ENCODE measurements around the gene FGF21.

FGF21 gene

GRCh38 chr19:48795055-48795684 lies 39.8 kb downstream of the FGF21 start (continued):
- TF ChIP-seq ZNF777 (tag by site-specific recombination; IDR thresholded peaks at IDR 0.05; ENCODE audit: borderline replicate concordance) (no peak), ZNF174 (tag by site-specific recombination; IDR thresholded peaks at IDR 0.05) (no peak), ZNF654 (tag by site-specific recombination; IDR thresholded peaks at IDR 0.05; ENCODE audit: low read depth) (peak; percentile 76), ZNF600 (tag by site-specific recombination; IDR thresholded peaks at IDR 0.05) (peak; percentile 94), GLIS1 (tag by site-specific recombination; IDR thresholded peaks at IDR 0.05) (peak; percentile 34; the same call in 1 of the 2 replicates), ZNF362 (tag by site-specific recombination; IDR thresholded peaks at IDR 0.05) (no peak), ZNF366 (tag by site-specific recombination; conservative IDR thresholded peaks at IDR 0.05) (no peak), ZNF121 (tag by site-specific recombination; IDR thresholded peaks at IDR 0.05) (no peak), ZNF341 (tag by site-specific recombination; IDR thresholded peaks at IDR 0.05; ENCODE audit: low read depth) (no peak), SCRT2 (tag by site-specific recombination; IDR thresholded peaks at IDR 0.05) (no peak), IKZF3 (tag by site-specific recombination; IDR thresholded peaks at IDR 0.05) (peak; percentile 78), ZNF837 (tag by site-specific recombination; IDR thresholded peaks at IDR 0.05) (no peak), ZNF501 (tag by site-specific recombination; IDR thresholded peaks at IDR 0.05) (0 out of 2 replicates have a peak, but pooled peaks have one; percentile 67), ZIC2 (tag by site-specific recombination; IDR thresholded peaks at IDR 0.05) (peak; percentile 45), KLF17 (tag by site-specific recombination; IDR thresholded peaks at IDR 0.05) (0 out of 2 replicates have a peak, but pooled peaks have one; percentile 58), ZNF521 (tag by site-specific recombination; IDR thresholded peaks at IDR 0.05) (no peak), ZNF76 (tag by site-specific recombination; IDR thresholded peaks at IDR 0.05; ENCODE audit: borderline replicate concordance, low read depth) (peak; percentile 100), ZNF561 (tag by site-specific recombination; IDR thresholded peaks at IDR 0.05; ENCODE audit: borderline replicate concordance) (peak; percentile 84), ZNF768 (tag by site-specific recombination; IDR thresholded peaks at IDR 0.05) (no peak), ZNF791 (tag by site-specific recombination; IDR thresholded peaks at IDR 0.05) (no peak), ZNF518A (tag by site-specific recombination; conservative IDR thresholded peaks at IDR 0.05; ENCODE audit: low read depth) (no peak), ZBTB17 (tag by site-specific recombination; IDR thresholded peaks at IDR 0.05) (peak; percentile 100), ZNF626 (tag by site-specific recombination; IDR thresholded peaks at IDR 0.05) (no peak)
- TF ChIP-seq, protein P1, sequence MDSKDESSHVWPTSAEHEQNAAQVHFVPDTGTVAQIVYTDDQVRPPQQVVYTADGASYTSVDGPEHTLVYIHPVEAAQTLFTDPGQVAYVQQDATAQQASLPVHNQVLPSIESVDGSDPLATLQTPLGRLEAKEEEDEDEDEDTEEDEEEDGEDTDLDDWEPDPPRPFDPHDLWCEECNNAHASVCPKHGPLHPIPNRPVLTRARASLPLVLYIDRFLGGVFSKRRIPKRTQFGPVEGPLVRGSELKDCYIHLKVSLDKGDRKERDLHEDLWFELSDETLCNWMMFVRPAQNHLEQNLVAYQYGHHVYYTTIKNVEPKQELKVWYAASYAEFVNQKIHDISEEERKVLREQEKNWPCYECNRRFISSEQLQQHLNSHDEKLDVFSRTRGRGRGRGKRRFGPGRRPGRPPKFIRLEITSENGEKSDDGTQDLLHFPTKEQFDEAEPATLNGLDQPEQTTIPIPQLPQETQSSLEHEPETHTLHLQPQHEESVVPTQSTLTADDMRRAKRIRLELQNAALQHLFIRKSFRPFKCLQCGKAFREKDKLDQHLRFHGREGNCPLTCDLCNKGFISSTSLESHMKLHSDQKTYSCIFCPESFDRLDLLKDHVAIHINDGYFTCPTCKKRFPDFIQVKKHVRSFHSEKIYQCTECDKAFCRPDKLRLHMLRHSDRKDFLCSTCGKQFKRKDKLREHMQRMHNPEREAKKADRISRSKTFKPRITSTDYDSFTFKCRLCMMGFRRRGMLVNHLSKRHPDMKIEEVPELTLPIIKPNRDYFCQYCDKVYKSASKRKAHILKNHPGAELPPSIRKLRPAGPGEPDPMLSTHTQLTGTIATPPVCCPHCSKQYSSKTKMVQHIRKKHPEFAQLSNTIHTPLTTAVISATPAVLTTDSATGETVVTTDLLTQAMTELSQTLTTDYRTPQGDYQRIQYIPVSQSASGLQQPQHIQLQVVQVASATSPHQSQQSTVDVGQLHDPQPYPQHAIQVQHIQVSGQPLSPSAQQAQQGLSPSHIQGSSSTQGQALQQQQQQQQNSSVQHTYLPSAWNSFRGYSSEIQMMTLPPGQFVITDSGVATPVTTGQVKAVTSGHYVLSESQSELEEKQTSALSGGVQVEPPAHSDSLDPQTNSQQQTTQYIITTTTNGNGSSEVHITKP (tag by site-specific recombination; IDR thresholded peaks at IDR 0.05), result peak; percentile 62
- TF ChIP-seq, protein P2, sequence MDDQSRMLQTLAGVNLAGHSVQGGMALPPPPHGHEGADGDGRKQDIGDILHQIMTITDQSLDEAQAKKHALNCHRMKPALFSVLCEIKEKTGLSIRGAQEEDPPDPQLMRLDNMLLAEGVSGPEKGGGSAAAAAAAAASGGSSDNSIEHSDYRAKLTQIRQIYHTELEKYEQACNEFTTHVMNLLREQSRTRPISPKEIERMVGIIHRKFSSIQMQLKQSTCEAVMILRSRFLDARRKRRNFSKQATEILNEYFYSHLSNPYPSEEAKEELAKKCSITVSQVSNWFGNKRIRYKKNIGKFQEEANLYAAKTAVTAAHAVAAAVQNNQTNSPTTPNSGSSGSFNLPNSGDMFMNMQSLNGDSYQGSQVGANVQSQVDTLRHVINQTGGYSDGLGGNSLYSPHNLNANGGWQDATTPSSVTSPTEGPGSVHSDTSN (CRISPR knock-in tag; IDR thresholded peaks at IDR 0.05), result no peak
- TF ChIP-seq, protein P3, sequence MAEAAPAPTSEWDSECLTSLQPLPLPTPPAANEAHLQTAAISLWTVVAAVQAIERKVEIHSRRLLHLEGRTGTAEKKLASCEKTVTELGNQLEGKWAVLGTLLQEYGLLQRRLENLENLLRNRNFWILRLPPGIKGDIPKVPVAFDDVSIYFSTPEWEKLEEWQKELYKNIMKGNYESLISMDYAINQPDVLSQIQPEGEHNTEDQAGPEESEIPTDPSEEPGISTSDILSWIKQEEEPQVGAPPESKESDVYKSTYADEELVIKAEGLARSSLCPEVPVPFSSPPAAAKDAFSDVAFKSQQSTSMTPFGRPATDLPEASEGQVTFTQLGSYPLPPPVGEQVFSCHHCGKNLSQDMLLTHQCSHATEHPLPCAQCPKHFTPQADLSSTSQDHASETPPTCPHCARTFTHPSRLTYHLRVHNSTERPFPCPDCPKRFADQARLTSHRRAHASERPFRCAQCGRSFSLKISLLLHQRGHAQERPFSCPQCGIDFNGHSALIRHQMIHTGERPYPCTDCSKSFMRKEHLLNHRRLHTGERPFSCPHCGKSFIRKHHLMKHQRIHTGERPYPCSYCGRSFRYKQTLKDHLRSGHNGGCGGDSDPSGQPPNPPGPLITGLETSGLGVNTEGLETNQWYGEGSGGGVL (tag by site-specific recombination; IDR thresholded peaks at IDR 0.05), result no peak
